Melanocyte of skin (primary cell): ENCODE data around the gene SLC2A2. TPM values are rescaled to one million over a fixed set of nuclear protein-coding genes. Genes with fewer than 3 reads are reported as not detected.

Source experiments
- small RNA-seq, 2 donors: library from RNA; depleted of rRNA; stranded (forward); fragments of <200 nt; gene quantifications; one replicate each; pipeline ENCODE3, GENCODE V24; 2012
- total RNA-seq, 2 donors: library from RNA; depleted of rRNA; stranded (reverse); fragments of >200 nt; gene quantifications; 2 replicates each; pipeline ENCODE4 v1.2.3, GENCODE V29; 2012

Gene SLC2A2
- not detected for total RNA-seq

DNA sequence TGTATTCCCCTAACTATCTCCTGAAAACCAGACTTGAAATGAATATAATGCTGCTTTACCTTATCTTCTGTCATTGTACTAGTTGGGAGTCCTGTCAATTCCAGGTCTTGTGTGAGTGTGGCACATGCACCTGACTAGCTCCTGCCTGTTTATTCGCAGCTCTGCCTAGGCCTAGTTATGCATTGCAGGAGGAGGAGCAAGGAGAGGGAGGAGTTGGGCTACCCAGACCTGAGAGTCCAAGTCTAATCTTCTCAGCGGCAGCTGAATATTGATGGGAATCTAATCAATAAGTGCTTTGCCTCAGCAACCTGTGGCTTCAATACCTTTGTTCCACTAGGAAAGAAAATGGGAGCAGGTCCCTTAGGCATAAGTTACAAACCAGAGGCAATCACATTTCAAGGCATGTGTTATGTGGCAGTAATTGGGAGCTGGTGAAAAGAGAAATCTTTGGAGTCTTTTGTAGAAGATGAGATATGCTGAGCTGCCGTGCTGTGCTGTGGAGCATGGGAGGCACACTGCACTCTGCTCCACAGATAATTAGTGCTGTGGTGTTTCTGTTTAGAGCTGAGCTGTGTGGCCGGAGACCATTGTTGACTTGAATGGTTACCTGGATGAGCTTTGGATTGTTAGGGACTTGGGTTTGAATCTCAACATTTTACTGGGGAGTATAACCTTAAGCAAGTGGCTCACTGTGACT, at the start of gene SLC2A2:
Gene SLC2A2, minus strand, starts transcription at position 124 of the 697 bp plus-strand sequence. Its CDS starts 50 bp downstream, at position 74.

Small RNAs within 50 kb of the gene (small RNA-seq; reads per million reads assigned to genes)
- gene RNU1-70P = 0.17 to 0.29 reads per million in 2 donors

Other genes starting within 250 kb of the SLC2A2 start
- 100 to 1,000 TPM; 141 to 232 TPM for gene RPL22L1, start 156.5 kb downstream of the SLC2A2 start, total RNA-seq
- 10 to 100 TPM; 10.7 to 21.6 TPM for gene EIF5A2, start 118.1 kb downstream of the SLC2A2 start, total RNA-seq